Occipital lobe (tissue), 2 donors: ENCODE data around the gene TFCP2L1. TPM values are rescaled to one million over a fixed set of nuclear protein-coding genes. Genes with fewer than 3 reads are reported as not detected.

ENCODE experiments used
- DNase-seq: peaks from one replicate; lab custom pipeline; 2025; lab: John Stamatoyannopoulos, UW
- total RNA-seq: library from RNA; depleted of rRNA; stranded (reverse); fragments of >200 nt; gene quantifications from one replicate; pipeline ENCODE4 v1.2.3, GENCODE V29; 2014

The TFCP2L1 gene
- total RNA-seq, 1 donor from 2014 or later, result 0.47 TPM

- no peak for DNase-seq
Observed at GRCh38 chr2:121220995-121221394, 64.0 kb downstream of the TFCP2L1 start.

GRCh38 chr2:121219866-121220265 is 65.1 kb downstream of the TFCP2L1 start:
- DNase-seq, result no peak

- DNase-seq, result no peak
Observed at GRCh38 chr2:121218386-121218938, 66.5 kb downstream of the TFCP2L1 start.

GRCh38 chr2:121217627-121218026 is 67.4 kb downstream of the TFCP2L1 start:
- no peak for DNase-seq

- no peak for DNase-seq
Observed at GRCh38 chr2:121214296-121214695, 70.7 kb downstream of the TFCP2L1 start.

- no peak for DNase-seq
Observed at GRCh38 chr2:121213386-121213785, 71.6 kb downstream of the TFCP2L1 start.

- no peak for DNase-seq
Observed at GRCh38 chr2:121212661-121213325, 72.2 kb downstream of the TFCP2L1 start.

- no peak for DNase-seq
Observed at GRCh38 chr2:121211689-121212151, 73.3 kb downstream of the TFCP2L1 start.

- no peak for DNase-seq
Observed at GRCh38 chr2:121211251-121211650, 73.8 kb downstream of the TFCP2L1 start.

GRCh38 chr2:121210691-121211090 is 74.3 kb downstream of the TFCP2L1 start:
- no peak for DNase-seq

GRCh38 chr2:121209014-121209610 is 75.9 kb downstream of the TFCP2L1 start:
- no peak for DNase-seq

GRCh38 chr2:121207494-121207893 is 77.5 kb downstream of the TFCP2L1 start:
- DNase-seq, result no peak

- no peak for DNase-seq
Observed at GRCh38 chr2:121205321-121205942, 79.6 kb downstream of the TFCP2L1 start.

GRCh38 chr2:121203591-121204249 is 81.3 kb downstream of the TFCP2L1 start:
- DNase-seq, result no peak

- DNase-seq, result no peak
Observed at GRCh38 chr2:121202541-121203310, 82.3 kb downstream of the TFCP2L1 start.

GRCh38 chr2:121201796-121202195 is 83.2 kb downstream of the TFCP2L1 start:
- DNase-seq, result no peak

- no peak for DNase-seq
Observed at GRCh38 chr2:121200419-121201315, 84.3 kb downstream of the TFCP2L1 start.

GRCh38 chr2:121200011-121200347 is 85.0 kb downstream of the TFCP2L1 start:
- DNase-seq, result no peak

GRCh38 chr2:121199281-121200010 is 85.6 kb downstream of the TFCP2L1 start:
- DNase-seq, result no peak
